Fibroblast of lung (primary cell): ENCODE results near the gene CLNK. TPM values are rescaled to one million over a fixed set of nuclear protein-coding genes. Genes with fewer than 3 reads are reported as not detected.
A peak's percentile ranks its signal among the peaks of the same experiment; 100 is the strongest.

ENCODE experiments used
- DNase-seq, 2 donors: peaks; one replicate each; pipeline versions ENCODE4 v3.0.0 to v3.0.0-alpha.2; 2010; ENCODE audit warnings: low read depth in 2 of 2
- H2AFZ ChIP-seq: 2 replicates; pipeline ENCODE4 v1.5.1; 2012; ENCODE audit warnings: low read length, control low read depth, inconsistent platforms
- H3K27ac ChIP-seq: 2 replicates; pipeline ENCODE4 v1.5.1; 2011; ENCODE audit warnings: low read length, control low read depth; ENCODE audit not compliant: insufficient read depth
- H3K27me3 ChIP-seq: 2 replicates; pipeline ENCODE4 v1.5.1; 2011; ENCODE audit warnings: mild to moderate bottlenecking, low read length; ENCODE audit not compliant: control insufficient read depth, insufficient read depth
- H3K36me3 ChIP-seq: 2 replicates; pipeline ENCODE4 v1.5.1; 2011; ENCODE audit warnings: low read length; ENCODE audit not compliant: control insufficient read depth, insufficient read depth
- H3K4me1 ChIP-seq: 2 replicates; pipeline ENCODE4 v1.5.1; 2011; ENCODE audit warnings: low read length; ENCODE audit not compliant: control insufficient read depth, insufficient read depth; ENCODE audit errors: extremely low read depth
- H3K4me2 ChIP-seq: 2 replicates; pipeline ENCODE4 v1.5.1; 2011; ENCODE audit warnings: low read length, control low read depth; ENCODE audit not compliant: insufficient read depth; ENCODE audit errors: extremely low read depth
- H3K4me3 ChIP-seq, 4 experiments: fragments of 200-600 bp in 1 of 4; sonication (generic) in 1 of 4; replicated peaks in 1 of 4; 2 replicates each; pipeline ENCODE4 v1.5.1; 2011 to 2016; ENCODE audit warnings: low read length in 4 of 4, low read depth in 3 of 4, mild to moderate bottlenecking in 3 of 4, control low read depth in 2 of 4, inconsistent platforms in 1 of 4, mixed read lengths in 1 of 4; ENCODE audit not compliant: insufficient read depth in 1 of 4; ENCODE audit errors: control extremely low read depth in 1 of 4
- H3K79me2 ChIP-seq: 2 replicates; pipeline ENCODE4 v1.5.1; 2012; ENCODE audit warnings: mild to moderate bottlenecking, low read length, inconsistent platforms; ENCODE audit not compliant: control insufficient read depth, insufficient read depth
- H3K9ac ChIP-seq: 2 replicates; pipeline ENCODE4 v1.5.1; 2011; ENCODE audit warnings: mild to moderate bottlenecking, low read length, control low read depth; ENCODE audit not compliant: insufficient read depth
- H3K9me3 ChIP-seq: 2 replicates; pipeline ENCODE4 v1.5.1; 2012; ENCODE audit warnings: low read depth, low read length; ENCODE audit not compliant: control insufficient read depth, insufficient read depth
- H4K20me1 ChIP-seq: 2 replicates; pipeline ENCODE4 v1.5.1; 2011; ENCODE audit warnings: low read length; ENCODE audit not compliant: control insufficient read depth, insufficient read depth; ENCODE audit errors: extremely low read depth
- CTCF ChIP-seq, 2 donors: IDR thresholded peaks in 1 of 2; conservative IDR thresholded peaks in 1 of 2; 1 replicate in 1 of 2; 2 replicates in 1 of 2; pipeline ENCODE4 v1.5.1; 2011 to 2012; ENCODE audit warnings: low read length in 2 of 2, control low read depth in 1 of 2, inconsistent platforms in 1 of 2, low read depth in 1 of 2, mild to moderate bottlenecking in 1 of 2
- EZH2 ChIP-seq: IDR thresholded peaks from 2 replicates; pipeline ENCODE4 v1.5.1; 2012; ENCODE audit warnings: low read length, control low read depth, mild to moderate bottlenecking; ENCODE audit errors: missing control alignments
- polyA plus RNA-seq, 2 donors: library from polyadenylated mRNA; depleted of rRNA in 1 of 2; stranded (reverse) in 1 of 2; unstranded in 1 of 2; fragments of >200 nt; gene quantifications; 2 replicates each; pipeline ENCODE4 v1.2.1, GENCODE V29; 2011 to 2012; ENCODE audit warnings: missing spikeins in 1 of 2
- total RNA-seq: library from RNA; depleted of rRNA; stranded (reverse); fragments of >200 nt; gene quantifications from 2 replicates; pipeline ENCODE4 v1.2.1, GENCODE V29; 2014

CLNK gene
- total and polyA plus RNA-seq, 2 donors (not counting 1 experiment from before 2014, with no cell fraction given), result not detected

- no peaks in the 10 kb centered on the region for H3K27me3 ChIP-seq
- H3K36me3 ChIP-seq, result no peaks in the 10 kb centered on the region
- no peak overlapping the region for H3K27ac ChIP-seq
- H3K4me3 ChIP-seq, result no peak overlapping the region
- no peaks in the 10 kb centered on the region for H3K79me2 ChIP-seq
- DNase-seq, result peak in 1 of 2 donors; percentile 68
- no peak for TF ChIP-seq EZH2
- no peak for TF ChIP-seq CTCF (conservative IDR thresholded peaks at IDR 0.05 in 1 of 2, IDR thresholded peaks at IDR 0.05 in 1 of 2; ENCODE audit: low read depth in 1 of 2, low read length in 2 of 2)
- H2AFZ ChIP-seq, result no peak overlapping the region
- H3K4me2 ChIP-seq, result no peak overlapping the region
- H4K20me1 ChIP-seq, result no peaks in the 10 kb centered on the region
- H3K9ac ChIP-seq, result no peak overlapping the region
- no peaks in the 10 kb centered on the region for H3K4me1 ChIP-seq
- H3K9me3 ChIP-seq, result no peaks in the 10 kb centered on the region
These were observed 17.3 kb upstream of the CLNK start for GRCh38 chr4:10701702-10702460.

- no peak overlapping the region for H3K27ac ChIP-seq
- no peaks in the 10 kb centered on the region for H3K27me3 ChIP-seq
- H2AFZ ChIP-seq, result no peak overlapping the region
- no peak overlapping the region for H3K4me3 ChIP-seq
- no peaks in the 10 kb centered on the region for H3K4me1 ChIP-seq
- H3K9ac ChIP-seq, result no peak overlapping the region
- H3K36me3 ChIP-seq, result no peaks in the 10 kb centered on the region
- no peaks in the 10 kb centered on the region for H3K79me2 ChIP-seq
- no peak overlapping the region for H3K4me2 ChIP-seq
- no peak for DNase-seq
- H3K9me3 ChIP-seq, result no peaks in the 10 kb centered on the region
- TF ChIP-seq EZH2 (no peak), CTCF (conservative IDR thresholded peaks at IDR 0.05 in 1 of 2, IDR thresholded peaks at IDR 0.05 in 1 of 2; ENCODE audit: low read depth in 1 of 2, low read length in 2 of 2) (no peak)
- H4K20me1 ChIP-seq, result no peaks in the 10 kb centered on the region
These were observed 16.6 kb upstream of the CLNK start for GRCh38 chr4:10701161-10701560.

- H3K27ac ChIP-seq, result no peak overlapping the region
- H4K20me1 ChIP-seq, result no peaks in the 10 kb centered on the region
- H3K9ac ChIP-seq, result no peak overlapping the region
- no peak overlapping the region for H3K4me3 ChIP-seq
- no peaks in the 10 kb centered on the region for H3K9me3 ChIP-seq
- no peak overlapping the region for H2AFZ ChIP-seq
- no peaks in the 10 kb centered on the region for H3K79me2 ChIP-seq
- no peak for DNase-seq
- no peaks in the 10 kb centered on the region for H3K27me3 ChIP-seq
- TF ChIP-seq CTCF (conservative IDR thresholded peaks at IDR 0.05 in 1 of 2, IDR thresholded peaks at IDR 0.05 in 1 of 2; ENCODE audit: low read depth in 1 of 2, low read length in 2 of 2), result no peak
- TF ChIP-seq EZH2, result no peak
- no peaks in the 10 kb centered on the region for H3K4me1 ChIP-seq
- H3K4me2 ChIP-seq, result no peak overlapping the region
- H3K36me3 ChIP-seq, result no peaks in the 10 kb centered on the region
These were observed 13.6 kb upstream of the CLNK start for GRCh38 chr4:10698172-10698571.
